Activated CD4-positive, alpha-beta T cell treated with anti-CD3 and anti-CD28 coated beads for 36 hours (primary cell): Measurements from ENCODE around the gene GAREM2. TPM values are rescaled to one million over a fixed set of nuclear protein-coding genes. Genes with fewer than 3 reads are reported as not detected.

ENCODE experiments used
- ATAC-seq: fragments of 200-7000 bp; cut with Tn5 transposase; one replicate; pipeline ENCODE4 v1.10.0; 2021; ENCODE audit warnings: mild to moderate bottlenecking, moderate library complexity
- CTCF ChIA-PET: fragments of 350-600 bp; sonication (Branson Sonifier 250); formaldehyde crosslinking; loops from one replicate; lab custom pipeline; 2021; ENCODE audit warnings: antibody characterized with exemption; lab: Charles Lee
- POLR2A ChIA-PET: fragments of 350-600 bp; sonication (Branson Sonifier 250); formaldehyde crosslinking; loops from one replicate; lab custom pipeline; 2021; ENCODE audit warnings: antibody characterized with exemption, inconsistent platforms; lab: Charles Lee
- DNase-seq: peaks from one replicate; pipeline ENCODE4 v3.0.0-alpha.2; 2020
- H3K27ac Mint-ChIP-seq: one replicate; pipeline ENCODE4 v1.8.0; 2021; ENCODE audit warnings: mixed read lengths
- H3K27me3 Mint-ChIP-seq: one replicate; pipeline ENCODE4 v1.8.0; 2021; ENCODE audit warnings: mixed read lengths
- H3K36me3 Mint-ChIP-seq: one replicate; pipeline ENCODE4 v1.8.0; 2021; ENCODE audit warnings: low read depth, mixed read lengths
- H3K4me1 Mint-ChIP-seq: one replicate; pipeline ENCODE4 v1.8.0; 2021; ENCODE audit warnings: mixed read lengths
- H3K4me3 Mint-ChIP-seq: one replicate; pipeline ENCODE4 v1.8.0; 2021; ENCODE audit warnings: mild to moderate bottlenecking, moderate library complexity, mixed read lengths
- H3K9me3 Mint-ChIP-seq: one replicate; pipeline ENCODE4 v1.8.0; 2021; ENCODE audit warnings: low read depth, mixed read lengths
- intact Hi-C, 2 experiments: fragments of 100-400 bp; cut with DNase I in 1 of 2; cut with micrococcal nuclease in 1 of 2; formaldehyde crosslinking; loops; one replicate each; pipeline versions ENCODE4 v1.14.2 to v1.15.1; 2022 to 2024; cut with DNase I, micrococcal nuclease
- total RNA-seq, 2 experiments: library from RNA; stranded (reverse); gene quantifications; one replicate each; pipeline ENCODE4 v1.2.3, GENCODE V29; 2021

GAREM2 gene
- 1 to 10 TPM; 3.2 to 5.7 TPM for total RNA-seq

DNA sequence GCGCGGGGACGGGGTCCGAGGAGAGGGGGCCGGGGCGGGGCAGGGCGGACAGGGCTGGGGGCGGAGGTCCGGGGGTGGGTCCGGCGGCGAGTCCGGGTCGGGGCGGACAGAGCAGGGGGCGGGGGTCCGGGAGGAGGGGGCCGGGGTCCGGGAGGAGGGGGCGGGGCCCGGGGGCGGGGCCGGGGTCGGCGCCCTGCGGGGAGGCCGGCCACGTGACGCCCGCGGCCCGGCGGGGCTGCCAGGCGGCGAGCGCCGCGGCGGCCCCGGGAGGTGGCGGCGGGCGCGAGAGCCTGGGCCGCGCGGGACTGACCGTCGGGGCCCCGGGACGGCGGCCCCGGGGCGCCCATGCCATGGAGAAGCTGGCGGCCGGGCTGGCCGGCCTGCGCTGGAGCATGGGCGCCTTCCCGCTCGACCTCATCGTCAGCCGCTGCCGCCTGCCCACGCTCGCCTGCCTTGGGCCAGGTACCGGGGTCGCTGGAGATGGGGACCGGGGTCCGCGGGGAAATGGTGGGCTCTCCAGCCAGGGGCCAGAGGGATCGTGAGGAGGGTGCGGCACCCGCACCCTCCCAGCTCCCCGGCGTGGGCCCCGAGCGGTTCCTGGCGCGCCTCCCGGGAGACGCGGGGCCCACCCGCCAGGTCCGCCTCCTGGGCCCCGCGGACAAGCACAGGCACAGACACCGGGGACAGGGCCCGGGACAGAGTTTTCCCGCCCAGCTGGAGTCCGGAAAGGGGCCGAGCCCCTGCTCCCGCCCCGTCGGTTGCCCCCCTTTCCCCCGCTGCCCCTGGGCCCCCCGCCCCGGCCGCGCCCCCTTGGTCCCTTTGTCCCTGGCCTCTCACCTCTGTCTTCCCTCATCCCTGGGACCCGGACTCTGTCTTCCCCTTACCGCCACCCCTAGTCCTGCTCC lies at the start of gene GAREM2:
Gene GAREM2, plus strand, starts transcription at position 218 of the 905 bp plus-strand sequence. Its CDS starts 133 bp downstream, at position 351.
- H3K36me3 Mint-ChIP-seq, result peaks cover 2% of the 10 kb centered on the region
- peak within 1 kb of the TSS; percentile 67 for H3K4me3 Mint-ChIP-seq
- H3K9me3 Mint-ChIP-seq, result no peaks in the 10 kb centered on the region
- no peak for DNase-seq
- ATAC-seq, result peak; percentile 14
- ChIA-PET CTCF (interaction anchor here (0.6 to 4.4 kb wide), 5 partner anchors 12 to 1587 kb away, joined by 3 to 19 read pairs (median 3); no protein-coding TSS in a partner anchor), POLR2A (no interaction called here)
- intact Hi-C loops, result loop anchor here in 1 of 2 experiments (5.0 to 10.0 kb wide), 3 partner anchors 159 to 292 kb away; partner anchors contain the start of genes ADGRF3 and SELENOI
- peaks cover 26% of the 10 kb centered on the region for H3K27me3 Mint-ChIP-seq
- H3K27ac Mint-ChIP-seq, result no peak within 1 kb of the TSS
- peaks cover 5% of the 10 kb centered on the region for H3K4me1 Mint-ChIP-seq

DNA sequence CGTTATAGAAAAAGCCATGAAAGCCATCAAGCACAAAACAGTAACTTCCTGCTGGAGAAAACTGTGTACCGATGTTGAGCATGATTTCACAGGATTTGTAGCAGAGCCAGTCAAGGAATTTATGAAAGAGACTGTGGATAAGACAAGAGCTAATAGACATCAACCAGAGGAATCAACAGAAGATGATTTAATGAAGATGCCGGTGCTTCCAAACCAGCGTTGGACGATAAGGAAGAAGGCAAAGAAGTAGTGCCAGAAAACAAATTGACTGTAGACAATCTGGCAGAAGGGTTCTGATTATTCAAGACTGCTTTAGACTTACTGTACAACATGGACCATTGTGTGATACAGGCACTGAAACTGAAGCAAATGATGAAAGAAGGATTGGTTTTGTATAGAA lies 49.5 kb upstream of the GAREM2 start:
- POLR2A ChIA-PET, result no interaction called here
- intact Hi-C loops, result no loop called here
- ATAC-seq, result no peak
- DNase-seq, result no peak
- CTCF ChIA-PET, result no interaction called here
- Mint-ChIP-seq H3K27ac (no peak overlapping the region), H3K4me1 (no peaks in the 10 kb centered on the region), H3K36me3 (peaks cover 5% of the 10 kb centered on the region), H3K4me3 (no peak overlapping the region), H3K27me3 (no peaks in the 10 kb centered on the region), H3K9me3 (no peaks in the 10 kb centered on the region)

DNA sequence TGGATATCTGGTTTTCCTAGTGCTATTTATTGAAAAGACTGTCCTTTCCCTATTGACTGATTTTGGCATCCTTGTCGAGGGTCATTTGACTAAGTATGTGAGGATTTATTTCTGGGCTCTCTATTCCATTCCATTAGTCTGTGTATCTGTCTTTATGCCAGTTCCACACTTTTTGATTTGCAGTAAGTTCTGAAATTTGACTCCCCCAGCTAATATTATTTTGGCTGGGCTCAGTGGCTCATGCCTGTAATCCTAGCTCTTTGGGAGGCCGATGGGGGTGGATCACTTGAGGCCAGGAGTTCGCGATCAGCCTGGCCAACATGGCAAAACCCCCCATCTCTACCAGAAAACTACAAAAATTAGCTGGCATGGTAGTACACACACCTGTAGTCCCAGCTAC lies 46.8 kb upstream of the GAREM2 start:
- peaks cover 12% of the 10 kb centered on the region for H3K36me3 Mint-ChIP-seq
- no peak overlapping the region for H3K27ac Mint-ChIP-seq
- POLR2A ChIA-PET, result no interaction called here
- ATAC-seq (no peak), DNase-seq (no peak)
- no peaks in the 10 kb centered on the region for H3K27me3 Mint-ChIP-seq
- H3K4me1 Mint-ChIP-seq, result peaks cover 10% of the 10 kb centered on the region
- no peak overlapping the region for H3K4me3 Mint-ChIP-seq
- CTCF ChIA-PET, result interaction anchor here (1.0 to 1.3 kb wide), 3 partner anchors 15 to 175 kb away, joined by 3 to 5 read pairs (median 3); no protein-coding TSS in a partner anchor
- intact Hi-C loops, result no loop called here
- H3K9me3 Mint-ChIP-seq, result no peaks in the 10 kb centered on the region

DNA sequence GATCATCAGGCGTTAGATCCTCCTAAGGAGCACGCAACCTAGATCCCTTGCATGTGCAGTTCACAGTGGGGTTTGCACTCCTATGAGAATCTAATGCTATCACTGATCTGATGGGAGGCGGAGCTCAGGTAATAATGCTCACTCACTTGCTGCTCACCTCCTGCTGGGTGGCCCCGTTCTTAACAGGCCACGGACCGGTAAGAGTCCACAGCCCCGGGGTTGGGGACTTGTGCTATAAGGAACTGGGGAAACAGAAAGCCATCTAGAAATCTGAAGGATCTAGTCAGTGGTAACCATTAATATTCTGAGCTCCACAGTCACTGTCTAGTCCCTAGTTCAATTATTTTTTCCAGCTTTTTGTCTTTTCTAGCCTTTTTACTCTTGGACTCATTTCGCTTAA lies 44.7 kb upstream of the GAREM2 start:
- ChIA-PET CTCF (interaction anchor here (0.8 kb wide), 2 partner anchors 140 to 294 kb away, joined by 3 read pairs; no protein-coding TSS in a partner anchor), POLR2A (no interaction called here)
- intact Hi-C loops, result no loop called here
- Mint-ChIP-seq H3K4me3 (no peak overlapping the region), H3K9me3 (no peaks in the 10 kb centered on the region), H3K36me3 (peaks cover 10% of the 10 kb centered on the region), H3K4me1 (peaks cover 13% of the 10 kb centered on the region), H3K27ac (no peak overlapping the region), H3K27me3 (no peaks in the 10 kb centered on the region)
- ATAC-seq (no peak), DNase-seq (no peak)

DNA sequence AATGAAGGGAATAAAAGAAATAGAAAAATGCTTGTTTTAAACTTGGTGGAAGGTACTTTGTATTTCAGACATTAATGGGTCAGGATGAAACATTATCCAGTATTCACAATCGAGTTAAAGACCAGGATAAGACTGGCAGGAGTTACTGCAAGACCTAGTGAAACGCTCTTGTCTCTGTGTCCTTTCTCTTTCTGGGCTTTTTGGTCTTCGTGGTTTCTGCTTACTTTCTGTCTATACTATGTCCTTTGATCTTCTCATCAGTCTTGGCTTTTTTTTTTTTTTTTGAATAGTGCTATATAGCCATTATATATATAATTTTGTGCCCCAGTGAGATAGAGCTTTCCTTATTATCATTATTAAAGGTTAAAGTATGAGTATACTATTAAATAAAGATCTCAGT lies 42.1 kb upstream of the GAREM2 start:
- H3K4me1 Mint-ChIP-seq, result peaks cover 13% of the 10 kb centered on the region
- intact Hi-C loops, result no loop called here
- H3K4me3 Mint-ChIP-seq, result no peak overlapping the region
- H3K27me3 Mint-ChIP-seq, result no peaks in the 10 kb centered on the region
- H3K36me3 Mint-ChIP-seq, result peaks cover 15% of the 10 kb centered on the region
- POLR2A ChIA-PET, result no interaction called here
- CTCF ChIA-PET, result interaction anchor here (0.6 to 1.1 kb wide), 3 partner anchors 43 to 135 kb away, joined by 3 read pairs; no protein-coding TSS in a partner anchor
- no peak for DNase-seq
- H3K27ac Mint-ChIP-seq, result no peak overlapping the region
- no peak for ATAC-seq
- H3K9me3 Mint-ChIP-seq, result no peaks in the 10 kb centered on the region

DNA sequence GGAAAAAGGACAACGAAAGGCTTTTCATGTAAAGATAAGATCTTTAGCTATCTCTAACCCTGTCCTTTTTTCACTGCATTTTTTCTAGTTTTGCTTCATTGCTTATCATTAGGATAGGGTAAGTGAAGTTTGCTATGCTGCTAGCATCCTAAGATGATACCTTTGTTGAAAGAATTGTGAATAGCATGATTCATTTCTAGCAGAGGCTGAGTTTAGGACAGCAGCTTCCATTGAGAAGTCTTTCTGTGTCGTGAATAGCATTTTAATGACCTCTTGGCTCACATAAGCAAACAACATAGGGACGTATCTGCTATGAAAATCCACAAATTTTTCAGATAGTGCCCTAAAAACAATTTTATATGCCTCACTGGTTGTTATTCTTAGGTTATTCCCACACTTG lies 36.4 kb upstream of the GAREM2 start:
- CTCF ChIA-PET, result interaction anchor here (0.8 to 1.5 kb wide), 7 partner anchors 8 to 147 kb away, joined by 3 to 7 read pairs (median 3); no protein-coding TSS in a partner anchor
- H3K27me3 Mint-ChIP-seq, result no peaks in the 10 kb centered on the region
- ATAC-seq (no peak), DNase-seq (no peak)
- no peaks in the 10 kb centered on the region for H3K9me3 Mint-ChIP-seq
- H3K36me3 Mint-ChIP-seq, result peaks cover 10% of the 10 kb centered on the region
- POLR2A ChIA-PET, result no interaction called here
- no peak overlapping the region for H3K4me3 Mint-ChIP-seq
- peaks cover 3% of the 10 kb centered on the region for H3K4me1 Mint-ChIP-seq
- no peak overlapping the region for H3K27ac Mint-ChIP-seq
- intact Hi-C loops, result no loop called here

DNA sequence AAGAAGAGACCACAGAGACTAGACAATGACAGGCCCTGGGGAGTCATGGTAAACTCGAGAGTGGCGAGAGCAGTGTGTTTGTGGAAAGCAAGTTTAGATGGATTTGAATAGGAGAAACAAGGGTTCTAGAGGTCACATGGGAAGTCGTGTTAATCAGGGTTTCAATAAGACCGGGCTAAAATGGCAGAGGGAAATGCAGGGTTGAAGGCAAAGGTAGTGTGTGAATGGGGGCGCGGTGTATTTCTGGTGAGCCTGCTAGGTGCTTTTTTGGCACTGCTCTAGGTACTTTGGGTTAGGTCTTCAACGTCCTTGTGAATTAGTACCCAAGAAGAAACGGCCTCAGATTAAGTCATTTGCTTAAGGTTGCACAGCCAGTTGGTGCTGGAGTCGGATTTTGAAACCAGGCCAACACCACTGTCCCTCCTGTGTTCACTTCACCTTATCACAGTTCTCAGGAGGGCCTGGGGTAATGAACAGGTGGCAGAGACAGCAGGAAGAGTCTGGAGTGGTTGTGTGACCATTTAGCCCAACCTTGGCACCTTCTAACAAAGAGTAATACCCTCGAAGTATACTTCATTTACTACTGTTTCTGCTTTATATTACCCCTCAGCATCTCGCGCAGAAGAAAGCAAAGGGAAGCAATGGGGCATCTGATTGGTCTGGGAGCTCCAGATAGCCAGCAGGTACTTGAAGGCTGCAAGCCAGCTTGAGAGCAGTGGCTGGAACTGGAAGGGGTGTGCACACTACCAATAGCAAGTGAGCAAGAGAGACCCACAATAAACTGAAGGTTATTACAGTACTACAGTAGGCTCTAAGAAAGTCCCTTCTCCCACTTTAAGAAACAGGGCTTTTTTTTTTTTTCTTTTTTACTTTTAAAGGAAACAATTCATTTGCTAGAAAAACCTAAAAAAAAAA lies 33.4 kb upstream of the GAREM2 start:
- Mint-ChIP-seq H3K36me3 (peaks cover 8% of the 10 kb centered on the region), H3K4me3 (no peak overlapping the region), H3K27me3 (no peaks in the 10 kb centered on the region), H3K4me1 (no peaks in the 10 kb centered on the region), H3K9me3 (no peaks in the 10 kb centered on the region), H3K27ac (no peak overlapping the region)
- ATAC-seq (no peak), DNase-seq (no peak)
- intact Hi-C loops, result loop anchor here (5.0 to 10.0 kb wide), 2 partner anchors 287 to 535 kb away; no protein-coding TSS in a partner anchor
- ChIA-PET POLR2A (no interaction called here), CTCF (interaction anchor here (1.0 kb wide), 1 partner anchor 148 kb away, joined by 3 read pairs; no protein-coding TSS in a partner anchor)

DNA sequence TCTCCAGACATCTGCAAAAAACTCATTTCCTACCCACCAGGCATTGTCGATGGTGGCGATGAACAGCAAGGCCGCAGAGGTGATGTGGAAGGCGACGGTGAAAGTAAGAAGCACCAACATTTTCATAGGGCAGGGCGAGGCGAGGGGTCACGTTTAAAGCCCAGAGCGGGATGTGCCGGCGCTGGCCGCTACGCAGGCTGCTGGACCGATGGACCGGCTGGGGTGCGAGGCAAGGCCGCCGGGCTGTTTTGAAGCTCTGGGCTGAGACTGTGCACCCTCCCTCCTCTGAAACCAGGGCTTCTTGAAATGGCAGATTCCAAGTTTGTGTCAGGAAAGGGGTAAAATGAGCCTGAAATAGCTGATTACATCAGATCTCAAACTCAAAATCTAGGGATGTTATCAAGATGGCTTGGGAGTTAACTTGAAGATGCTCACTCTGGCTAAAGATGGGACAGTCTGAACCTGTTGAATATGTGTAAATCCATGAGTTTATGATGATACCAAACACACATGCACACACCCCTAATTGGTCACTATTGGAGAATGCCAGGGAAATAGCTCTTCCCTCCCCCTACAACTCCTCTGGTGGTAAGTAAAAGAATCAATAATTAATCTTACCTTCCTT lies 31.6 kb upstream of the GAREM2 start:
- ChIA-PET CTCF (interaction anchor here (0.5 to 1.5 kb wide), 6 partner anchors 15 to 261 kb away, joined by 3 to 6 read pairs (median 3); no protein-coding TSS in a partner anchor), POLR2A (no interaction called here)
- H3K4me3 Mint-ChIP-seq, result no peak overlapping the region
- H3K27me3 Mint-ChIP-seq, result no peaks in the 10 kb centered on the region
- H3K9me3 Mint-ChIP-seq, result no peaks in the 10 kb centered on the region
- H3K36me3 Mint-ChIP-seq, result no peaks in the 10 kb centered on the region
- H3K4me1 Mint-ChIP-seq, result no peaks in the 10 kb centered on the region
- DNase-seq (no peak), ATAC-seq (no peak)
- intact Hi-C loops, result loop anchor here (5.0 to 10.0 kb wide), 2 partner anchors 289 to 536 kb away; no protein-coding TSS in a partner anchor
- no peak overlapping the region for H3K27ac Mint-ChIP-seq

DNA sequence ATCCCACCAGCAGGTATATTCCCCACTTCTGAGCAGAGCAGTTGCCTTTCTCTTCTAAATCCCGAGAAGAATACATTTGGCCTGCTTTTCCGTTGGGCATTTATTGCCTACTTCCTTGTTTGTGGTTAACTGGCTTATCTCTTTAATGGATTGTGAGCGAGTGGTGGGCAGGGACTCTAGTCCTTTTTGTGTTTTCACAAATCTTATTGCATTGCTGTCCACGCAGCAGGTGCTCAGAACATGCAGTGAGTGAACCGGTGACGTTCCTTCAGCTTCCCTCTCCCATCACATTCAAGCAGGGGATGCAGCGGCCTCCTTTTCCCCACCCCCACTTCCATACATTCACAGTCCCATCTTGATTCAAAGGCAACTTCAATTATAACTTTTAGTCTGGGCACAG lies 28.9 kb upstream of the GAREM2 start:
- POLR2A ChIA-PET, result no interaction called here
- Mint-ChIP-seq H3K4me3 (no peak overlapping the region), H3K9me3 (no peaks in the 10 kb centered on the region), H3K36me3 (no peaks in the 10 kb centered on the region), H3K27ac (no peak overlapping the region), H3K27me3 (peaks cover 4% of the 10 kb centered on the region), H3K4me1 (no peaks in the 10 kb centered on the region)
- DNase-seq (no peak), ATAC-seq (no peak)
- CTCF ChIA-PET, result interaction anchor here (0.6 to 5.4 kb wide), 9 partner anchors 8 to 193 kb away, joined by 3 to 56 read pairs (median 4); no protein-coding TSS in a partner anchor
- intact Hi-C loops, result loop anchor here (2.0 to 10.0 kb wide), 3 partner anchors 193 to 539 kb away; no protein-coding TSS in a partner anchor

DNA sequence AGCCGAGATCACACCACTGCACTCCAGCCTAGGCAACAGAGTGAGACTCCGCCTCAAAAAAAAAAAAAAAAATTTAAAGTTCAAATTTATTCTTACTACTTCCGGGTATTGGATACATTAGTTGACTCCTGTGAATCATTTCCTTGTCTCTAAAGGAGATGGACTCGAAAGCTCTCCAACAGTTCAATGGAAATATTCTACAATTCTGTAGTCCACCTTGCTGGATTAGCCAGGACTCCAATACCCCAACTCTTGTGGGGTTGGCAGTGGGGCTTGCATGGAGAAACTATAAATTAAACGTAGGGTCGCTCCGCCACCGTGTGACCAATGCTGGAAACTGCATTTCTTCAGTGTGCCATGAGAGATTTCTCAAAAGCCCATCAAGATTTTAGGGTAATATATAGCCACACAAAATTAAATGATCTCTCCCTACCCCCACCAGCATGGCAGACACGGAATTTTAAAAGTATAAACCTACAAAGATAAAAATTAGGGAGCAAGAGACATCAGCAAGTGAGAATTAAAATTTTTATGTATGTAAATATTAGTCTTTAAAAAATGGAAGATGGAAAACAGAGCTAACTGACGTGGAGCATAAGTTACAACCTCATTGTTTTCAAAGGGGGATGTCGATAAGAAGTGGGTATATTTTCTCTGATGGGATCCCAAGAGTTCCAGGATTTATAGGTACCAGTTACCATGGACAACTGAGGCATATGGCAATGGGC lies 27.8 kb upstream of the GAREM2 start:
- no peaks in the 10 kb centered on the region for H3K9me3 Mint-ChIP-seq
- no peaks in the 10 kb centered on the region for H3K4me1 Mint-ChIP-seq
- CTCF ChIA-PET, result interaction anchor here (0.6 to 5.4 kb wide), 19 partner anchors 9 to 709 kb away, joined by 3 to 56 read pairs (median 3); partner anchors contain the start of genes KIF3C and OTOF
- intact Hi-C loops, result loop anchor here (1.0 to 10.0 kb wide), 7 partner anchors 57 to 540 kb away; no protein-coding TSS in a partner anchor
- H3K36me3 Mint-ChIP-seq, result no peaks in the 10 kb centered on the region
- H3K27me3 Mint-ChIP-seq, result peaks cover 10% of the 10 kb centered on the region
- no peak overlapping the region for H3K27ac Mint-ChIP-seq
- no peak overlapping the region for H3K4me3 Mint-ChIP-seq
- peak; percentile 80 for DNase-seq
- POLR2A ChIA-PET, result no interaction called here
- peak; percentile 76 for ATAC-seq
